CD4-positive, alpha-beta T cell treated with Interleukin-15 for 1 hour (primary cell): ENCODE results near the gene ITGA1.

Experiments
- DNase-seq: peaks from one replicate; pipeline ENCODE4 v3.0.0-alpha.2; 2020

ITGA1 gene

GRCh38 chr5:53006911-53007890, 219.5 kb downstream of the ITGA1 start:
- no peak for DNase-seq

- DNase-seq, result no peak
These were observed 221.0 kb downstream of the ITGA1 start for GRCh38 chr5:53008751-53009150.
